NCI-H510A treated with DMSO at 0.1 percent for 48 hours (cell line): ENCODE measurements around the gene LRRIQ4.

Experiments used
- DNase-seq: peaks from one replicate; lab custom pipeline; 2025; lab: John Stamatoyannopoulos, UW

LRRIQ4 gene

GRCh38 chr3:169809230-169809795, 3.4 kb upstream of the LRRIQ4 start:
- DNase-seq: no peak

- peak; percentile 75 for DNase-seq
Observed at GRCh38 chr3:169811631-169812331, 889 bp upstream of the LRRIQ4 start.

- peak; percentile 44 for DNase-seq
Observed at GRCh38 chr3:169813278-169813677, 608 bp downstream of the LRRIQ4 start.

- DNase-seq: peak; percentile 55
Observed at GRCh38 chr3:169813757-169814517, 1.3 kb downstream of the LRRIQ4 start.

GRCh38 chr3:169815590-169816150, 3.0 kb downstream of the LRRIQ4 start:
- DNase-seq: no peak

- no peak for DNase-seq
Observed at GRCh38 chr3:169818316-169818715, 5.6 kb downstream of the LRRIQ4 start.

GRCh38 chr3:169822091-169822490, 9.4 kb downstream of the LRRIQ4 start:
- peak; percentile 66 for DNase-seq

- peak; percentile 84 for DNase-seq
Observed at GRCh38 chr3:169822540-169822939, 9.9 kb downstream of the LRRIQ4 start.

GRCh38 chr3:169822983-169823382, 10.3 kb downstream of the LRRIQ4 start:
- DNase-seq: peak; percentile 83

- DNase-seq: no peak
Observed at GRCh38 chr3:169825316-169825715, 12.6 kb downstream of the LRRIQ4 start.

GRCh38 chr3:169827712-169828111, 15.0 kb downstream of the LRRIQ4 start:
- no peak for DNase-seq

GRCh38 chr3:169835533-169835932, 22.9 kb downstream of the LRRIQ4 start:
- DNase-seq: no peak

- DNase-seq: no peak
Observed at GRCh38 chr3:169836078-169836941, 23.6 kb downstream of the LRRIQ4 start.

- no peak for DNase-seq
Observed at GRCh38 chr3:169836942-169837275, 24.2 kb downstream of the LRRIQ4 start.

GRCh38 chr3:169838511-169839030, 25.9 kb downstream of the LRRIQ4 start:
- DNase-seq: no peak

- no peak for DNase-seq
Observed at GRCh38 chr3:169841171-169841570, 28.5 kb downstream of the LRRIQ4 start.

- no peak for DNase-seq
Observed at GRCh38 chr3:169842960-169843359, 30.3 kb downstream of the LRRIQ4 start.

- no peak for DNase-seq
Observed at GRCh38 chr3:169846458-169847193, 34.0 kb downstream of the LRRIQ4 start.

- DNase-seq: peak; percentile 93
Observed at GRCh38 chr3:169847896-169848295, 35.2 kb downstream of the LRRIQ4 start.

- DNase-seq: no peak
Observed at GRCh38 chr3:169848741-169849140, 36.1 kb downstream of the LRRIQ4 start.

- no peak for DNase-seq
Observed at GRCh38 chr3:169850618-169851017, 37.9 kb downstream of the LRRIQ4 start.
